ENCODE measurements around the gene LEMD1. TPM values are rescaled to one million over a fixed set of nuclear protein-coding genes. Genes with fewer than 3 reads are reported as not detected.
A peak's percentile ranks its signal among the peaks of the same experiment; 100 is the strongest.
"Not testable (repeated sequence)": the region's sequence is repeated elsewhere in the genome, so short reads cannot be mapped to it uniquely, and the experiment has no call there.

Gene LEMD1
- total and polyA plus RNA-seq, 3 donors from 2014 or later: 35.2 to 83.2 (median 71.1) TPM

DNA sequence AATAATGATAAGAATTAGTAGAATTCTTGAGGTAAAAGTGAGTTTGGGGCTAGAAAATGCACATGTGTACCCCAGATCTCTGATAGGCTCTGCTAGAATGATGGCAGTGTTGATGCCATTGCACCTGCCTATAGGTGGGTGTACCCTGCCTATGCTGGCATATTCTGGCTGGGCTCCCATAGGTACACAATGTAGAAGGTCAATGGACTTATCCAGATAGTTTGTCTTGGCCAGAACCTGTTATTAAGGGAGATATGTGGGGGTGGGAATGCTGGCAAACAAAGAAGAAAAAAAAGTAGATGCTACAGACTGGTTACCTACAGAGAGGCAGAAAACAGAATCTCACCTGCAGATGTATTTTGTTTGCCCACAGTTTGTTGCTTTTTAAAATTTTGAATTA lies 51.1 kb downstream of the LEMD1 start:
- no peaks in the 10 kb centered on the region for H3K27me3 ChIP-seq
- DNase-seq: no peak
- H3K4me1 ChIP-seq: peaks cover 58% of the 10 kb centered on the region
- no peaks in the 10 kb centered on the region for H3K9me3 ChIP-seq
- intact Hi-C loops (cut with DNase I; ENCODE audit: low total_unique reads): no loop called here
- no peaks in the 10 kb centered on the region for H3K36me3 ChIP-seq (ENCODE audit: low read depth, missing control alignments)
- TF ChIP-seq CTCF (IDR thresholded peaks at IDR 0.05): no peak
- no peak for TF ChIP-seq POLR2A (IDR thresholded peaks at IDR 0.05)
- no peak overlapping the region for H3K4me3 ChIP-seq
- peak overlapping the region in 1 of 2 donors; percentile 62 for H3K27ac ChIP-seq

DNA sequence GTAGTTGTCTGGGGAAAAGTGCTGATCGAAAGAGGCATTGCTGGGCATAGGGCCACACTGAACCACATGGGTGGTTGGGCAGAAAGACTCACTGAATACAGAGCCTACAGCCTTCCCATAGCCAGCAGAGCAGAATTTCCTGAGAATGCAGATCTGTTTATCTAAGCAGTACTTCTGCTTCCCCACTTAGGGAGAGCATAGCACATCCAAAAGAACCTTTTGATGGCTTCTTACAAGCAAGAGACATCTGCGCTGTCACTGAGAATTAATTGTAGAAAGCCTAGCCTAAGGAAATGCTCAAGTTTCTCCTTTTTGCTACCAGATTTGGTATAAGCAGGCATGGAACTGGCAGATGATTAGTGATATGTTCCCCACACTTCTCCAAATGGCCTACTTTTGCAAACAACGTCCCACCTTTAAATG lies 52.1 kb downstream of the LEMD1 start:
- intact Hi-C loops (cut with DNase I; ENCODE audit: low total_unique reads): no loop called here
- H3K27ac ChIP-seq: peak overlapping the region; percentile 6 to 62
- no peaks in the 10 kb centered on the region for H3K9me3 ChIP-seq
- H3K4me1 ChIP-seq: peaks cover 52% of the 10 kb centered on the region
- 43 to 57% methylated on average over 3 of the region's 3 CpGs for WGBS, 2 donors
- no peaks in the 10 kb centered on the region for H3K36me3 ChIP-seq (ENCODE audit: low read depth, missing control alignments)
- no peak overlapping the region for H3K4me3 ChIP-seq
- TF ChIP-seq CTCF (IDR thresholded peaks at IDR 0.05) (no peak), POLR2A (IDR thresholded peaks at IDR 0.05) (no peak)
- peak; percentile 56 for DNase-seq
- no peaks in the 10 kb centered on the region for H3K27me3 ChIP-seq

DNA sequence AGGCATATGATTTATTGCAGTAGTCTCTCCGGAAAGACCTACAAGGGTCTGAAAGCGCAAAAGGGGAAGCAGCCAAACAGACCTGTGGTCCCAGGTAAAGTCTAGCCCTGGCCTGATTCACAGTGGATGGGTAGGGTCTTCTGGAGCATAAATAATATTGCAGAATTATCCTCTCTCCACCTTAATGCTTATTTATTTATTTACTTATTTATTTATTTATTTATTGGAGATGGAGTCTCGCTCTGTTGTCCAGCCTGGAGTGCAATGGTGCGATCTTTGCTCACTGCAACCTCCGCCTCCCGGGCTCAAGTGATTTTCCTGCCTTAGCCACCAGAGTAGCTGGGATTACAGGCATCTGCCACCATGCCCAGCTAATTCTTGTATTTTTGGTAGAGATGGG lies 53.4 kb downstream of the LEMD1 start:
- Histone ChIP-seq H3K27ac (no peak overlapping the region), H3K4me3 (no peak overlapping the region), H3K36me3 (ENCODE audit: low read depth, missing control alignments) (no peaks in the 10 kb centered on the region), H3K27me3 (no peaks in the 10 kb centered on the region), H3K4me1 (peaks cover 41% of the 10 kb centered on the region), H3K9me3 (no peaks in the 10 kb centered on the region)
- DNase-seq: no peak
- TF ChIP-seq CTCF (IDR thresholded peaks at IDR 0.05) (no peak), POLR2A (IDR thresholded peaks at IDR 0.05) (no peak)
- intact Hi-C loops (cut with DNase I; ENCODE audit: low total_unique reads): no loop called here
- WGBS, 2 donors: 97% methylated on average over 6 of the region's 6 CpGs

- Histone ChIP-seq H3K27ac (peak overlapping the region; percentile 2 to 4), H3K4me3 (no peak overlapping the region), H3K36me3 (ENCODE audit: low read depth, missing control alignments) (no peaks in the 10 kb centered on the region), H3K27me3 (no peaks in the 10 kb centered on the region), H3K9me3 (no peaks in the 10 kb centered on the region), H3K4me1 (peaks cover 51% of the 10 kb centered on the region)
- WGBS, 2 donors: 23 to 24% methylated on average over 7 to 8 of the region's 8 CpGs
- DNase-seq: peak; percentile 72
- intact Hi-C loops (cut with DNase I; ENCODE audit: low total_unique reads): no loop called here
- TF ChIP-seq CTCF (IDR thresholded peaks at IDR 0.05) (no peak), POLR2A (IDR thresholded peaks at IDR 0.05) (no peak)
These were observed 55.9 kb downstream of the LEMD1 start for GRCh38 chr1:205365945-205366463.

GRCh38 chr1:205365086-205365485 lies 56.8 kb downstream of the LEMD1 start:
- 83% methylated on average over 8 of the region's 8 CpGs for WGBS, 2 donors

More at GRCh38 chr1:205365086-205365485, 56.8 kb downstream of the LEMD1 start:
- DNase-seq; intact Hi-C loops (cut with DNase I; ENCODE audit: low total_unique reads); H3K4me3 ChIP-seq; H3K27me3 ChIP-seq; H3K9me3 ChIP-seq; H3K36me3 ChIP-seq (ENCODE audit: low read depth, missing control alignments): not testable (repeated sequence)
- H3K4me1 ChIP-seq: peaks cover 51% of the 10 kb centered on the region
- peak overlapping the region in 1 of 2 donors; percentile 2 for H3K27ac ChIP-seq
